ENCODE results near the gene AMPH.
"Not testable (repeated sequence)": the region's sequence is repeated elsewhere in the genome, so short reads cannot be mapped to it uniquely, and the experiment has no call there.

Gene AMPH

GRCh38 chr7:38411404-38411803, 219.8 kb downstream of the AMPH start:
- in situ Hi-C loops (cut with MboI; ENCODE audit: low sequenced_read_pairs): loop anchor here (25.0 kb wide), 1 partner anchor 251 kb away; no protein-coding TSS in a partner anchor

GRCh38 chr7:38410056-38410455, 221.1 kb downstream of the AMPH start:
- in situ Hi-C loops (cut with MboI; ENCODE audit: low sequenced_read_pairs): loop anchor here (25.0 kb wide), 1 partner anchor 252 kb away; no protein-coding TSS in a partner anchor

GRCh38 chr7:38409531-38409930, 221.6 kb downstream of the AMPH start:
- in situ Hi-C loops (cut with MboI; ENCODE audit: low sequenced_read_pairs): loop anchor here (25.0 kb wide), 1 partner anchor 253 kb away; no protein-coding TSS in a partner anchor

- in situ Hi-C loops (cut with MboI; ENCODE audit: low sequenced_read_pairs): no loop called here
Measured at GRCh38 chr7:38398725-38399321, 232.3 kb downstream of the AMPH start.

- in situ Hi-C loops (cut with MboI; ENCODE audit: low sequenced_read_pairs): no loop called here
Measured at GRCh38 chr7:38396852-38397251, 234.3 kb downstream of the AMPH start.

- in situ Hi-C loops (cut with MboI; ENCODE audit: low sequenced_read_pairs): not testable (repeated sequence)
Measured at GRCh38 chr7:38395921-38396552, 235.1 kb downstream of the AMPH start.

- in situ Hi-C loops (cut with MboI; ENCODE audit: low sequenced_read_pairs): no loop called here
Measured at GRCh38 chr7:38394660-38395059, 236.5 kb downstream of the AMPH start.

GRCh38 chr7:38393874-38394273, 237.3 kb downstream of the AMPH start:
- in situ Hi-C loops (cut with MboI; ENCODE audit: low sequenced_read_pairs): no loop called here

GRCh38 chr7:38391751-38392150, 239.4 kb downstream of the AMPH start:
- in situ Hi-C loops (cut with MboI; ENCODE audit: low sequenced_read_pairs): no loop called here

GRCh38 chr7:38385682-38386081, 245.5 kb downstream of the AMPH start:
- in situ Hi-C loops (cut with MboI; ENCODE audit: low sequenced_read_pairs): no loop called here

- in situ Hi-C loops (cut with MboI; ENCODE audit: low sequenced_read_pairs): no loop called here
Measured at GRCh38 chr7:38383281-38383680, 247.9 kb downstream of the AMPH start.

GRCh38 chr7:38382684-38383083, 248.5 kb downstream of the AMPH start:
- in situ Hi-C loops (cut with MboI; ENCODE audit: low sequenced_read_pairs): no loop called here

GRCh38 chr7:38375453-38375852, 255.7 kb downstream of the AMPH start:
- in situ Hi-C loops (cut with MboI; ENCODE audit: low sequenced_read_pairs): no loop called here

- in situ Hi-C loops (cut with MboI; ENCODE audit: low sequenced_read_pairs): no loop called here
Measured at GRCh38 chr7:38374507-38374906, 256.7 kb downstream of the AMPH start.

- in situ Hi-C loops (cut with MboI; ENCODE audit: low sequenced_read_pairs): no loop called here
Measured at GRCh38 chr7:38373155-38373554, 258.0 kb downstream of the AMPH start.

GRCh38 chr7:38372290-38372689, 258.9 kb downstream of the AMPH start:
- in situ Hi-C loops (cut with MboI; ENCODE audit: low sequenced_read_pairs): no loop called here

- in situ Hi-C loops (cut with MboI; ENCODE audit: low sequenced_read_pairs): no loop called here
Measured at GRCh38 chr7:38369816-38370493, 261.2 kb downstream of the AMPH start.

GRCh38 chr7:38368191-38368605, 263.0 kb downstream of the AMPH start:
- in situ Hi-C loops (cut with MboI; ENCODE audit: low sequenced_read_pairs): no loop called here

GRCh38 chr7:38367301-38367890, 263.8 kb downstream of the AMPH start:
- in situ Hi-C loops (cut with MboI; ENCODE audit: low sequenced_read_pairs): no loop called here

- in situ Hi-C loops (cut with MboI; ENCODE audit: low sequenced_read_pairs): not testable (repeated sequence)
Measured at GRCh38 chr7:38363379-38363778, 267.8 kb downstream of the AMPH start.

GRCh38 chr7:38362611-38363237, 268.4 kb downstream of the AMPH start:
- in situ Hi-C loops (cut with MboI; ENCODE audit: low sequenced_read_pairs): not testable (repeated sequence)
